ENCODE measurements around the gene OBSCN.

Gene OBSCN

DNA sequence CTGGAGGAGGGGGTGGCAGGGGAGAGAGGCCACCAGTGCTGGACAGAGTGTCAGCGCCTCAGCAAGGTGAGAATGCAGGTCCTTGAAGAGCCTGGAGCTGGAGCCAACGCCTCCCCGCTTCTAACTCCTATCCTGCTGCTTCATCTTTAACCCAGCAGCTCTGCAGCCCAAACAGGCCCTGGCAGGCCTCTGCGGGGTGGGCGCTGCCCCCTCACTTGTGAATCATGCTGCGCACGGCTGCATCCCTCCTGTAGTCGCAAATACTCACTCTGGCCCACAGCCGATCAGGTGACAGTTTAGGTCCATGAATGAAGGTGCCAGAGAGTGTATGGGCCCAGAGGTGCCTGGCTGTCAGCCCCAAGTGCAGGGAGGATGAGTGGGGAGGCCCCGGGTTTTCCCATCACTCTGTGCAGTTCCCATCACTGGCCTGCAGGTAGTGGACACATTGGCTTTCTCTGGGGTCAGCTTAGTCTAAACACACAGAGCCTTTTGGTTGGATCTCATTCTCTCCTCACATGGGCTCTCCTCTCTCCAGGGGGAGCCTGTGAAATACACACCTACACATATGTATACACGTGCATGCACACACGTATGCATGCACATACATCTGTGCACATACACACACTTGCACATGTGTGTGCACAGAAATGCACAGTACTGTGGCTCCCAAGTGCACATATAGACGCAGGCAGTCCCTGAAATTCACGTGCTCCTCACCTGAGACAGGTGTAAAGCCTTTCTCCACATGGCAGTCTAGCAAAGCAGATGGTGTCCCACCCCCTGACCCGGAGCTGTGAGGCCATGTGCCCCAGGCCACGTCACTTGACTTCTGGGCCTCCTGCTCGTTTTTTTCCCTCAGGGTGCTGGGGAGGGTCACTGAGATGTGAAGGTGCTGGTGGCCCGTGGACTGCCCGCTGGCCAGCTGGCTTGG, 146.8 kb downstream of the OBSCN start:
- no peak for DNase-seq (ENCODE audit: low read depth in 2 of 2)

DNA sequence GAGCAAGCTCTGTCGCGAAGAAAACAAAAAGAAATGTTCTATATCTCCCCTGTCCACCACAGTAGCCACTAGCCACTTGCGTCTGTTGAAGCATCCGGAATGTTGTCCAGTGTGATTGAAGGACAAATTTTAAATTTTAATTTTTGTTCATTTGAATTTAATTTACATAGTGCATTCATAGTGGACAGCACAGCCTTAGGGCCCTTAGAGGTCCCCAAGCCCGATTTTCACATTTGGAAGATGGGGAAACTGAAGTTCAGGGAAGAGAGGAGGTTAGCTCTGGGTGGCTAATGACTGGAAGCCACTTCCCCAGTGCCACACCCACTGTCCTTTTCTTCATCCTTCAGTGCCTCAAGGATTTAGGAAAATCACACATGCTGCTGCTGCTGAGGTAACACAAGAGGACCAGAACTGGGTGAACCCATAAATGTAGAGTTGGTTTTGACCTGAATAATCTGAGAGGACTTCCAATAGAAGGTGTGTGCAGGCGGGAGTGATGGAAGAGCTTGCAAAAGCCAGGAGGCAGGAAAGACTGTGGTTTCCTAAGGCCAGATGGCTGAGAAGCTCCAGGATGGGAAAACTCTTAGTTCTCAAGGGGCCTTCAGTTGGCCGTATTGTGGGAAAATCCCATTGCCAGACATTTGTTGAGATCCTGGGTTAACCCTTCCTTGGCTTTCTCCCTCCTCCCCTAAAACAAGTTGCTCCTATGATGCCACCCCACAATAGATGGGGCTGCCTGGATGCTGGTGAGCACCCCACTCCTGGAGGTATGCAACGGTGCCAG, 149.2 kb downstream of the OBSCN start:
- DNase-seq (ENCODE audit: low read depth in 2 of 2) = no peak

- DNase-seq (ENCODE audit: low read depth in 2 of 2) = no peak
Measured at GRCh38 chr1:228358039-228358763, 150.4 kb downstream of the OBSCN start.

- no peak for DNase-seq (ENCODE audit: low read depth in 2 of 2)
Measured at GRCh38 chr1:228358764-228359612, 151.1 kb downstream of the OBSCN start.

GRCh38 chr1:228359613-228360532, 152.0 kb downstream of the OBSCN start:
- no peak for DNase-seq (ENCODE audit: low read depth in 2 of 2)

GRCh38 chr1:228360533-228361313, 152.9 kb downstream of the OBSCN start:
- DNase-seq (ENCODE audit: low read depth in 2 of 2) = no peak

- no peak for DNase-seq (ENCODE audit: low read depth in 2 of 2)
Measured at GRCh38 chr1:228361314-228362140, 153.7 kb downstream of the OBSCN start.

- no peak for DNase-seq (ENCODE audit: low read depth in 2 of 2)
Measured at GRCh38 chr1:228362141-228362883, 154.5 kb downstream of the OBSCN start.

DNA sequence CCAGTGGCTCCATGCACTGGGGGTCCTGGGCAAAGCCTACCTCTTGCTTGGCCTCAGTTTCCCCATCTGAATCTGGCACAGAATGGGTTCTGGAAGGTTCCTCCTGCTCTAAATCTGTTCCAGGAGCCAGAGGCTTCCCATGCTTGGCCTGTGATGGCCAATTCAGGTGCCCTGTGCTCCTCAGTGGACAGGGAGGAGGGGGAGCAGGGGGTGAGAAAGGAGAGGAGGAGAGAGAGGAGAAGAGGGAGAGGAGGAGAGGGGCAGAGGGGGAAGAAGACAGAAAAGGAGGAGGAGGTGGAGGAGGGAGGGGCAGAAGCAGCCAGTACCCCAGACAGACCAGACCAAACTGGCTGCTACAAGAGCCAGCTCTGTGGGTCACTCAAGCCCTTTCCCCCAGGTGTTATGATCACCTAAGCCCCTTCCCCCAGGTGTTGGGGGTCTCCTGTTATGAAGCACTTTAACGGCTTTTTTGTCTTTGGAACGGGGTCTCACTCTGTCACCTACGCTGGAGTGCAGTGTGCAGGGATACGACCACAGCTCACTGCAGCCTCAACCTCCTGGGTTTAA, 155.1 kb downstream of the OBSCN start:
- DNase-seq (ENCODE audit: low read depth in 2 of 2) = no peak

GRCh38 chr1:228363686-228364067, 155.8 kb downstream of the OBSCN start:
- DNase-seq (ENCODE audit: low read depth in 2 of 2) = no peak

DNA sequence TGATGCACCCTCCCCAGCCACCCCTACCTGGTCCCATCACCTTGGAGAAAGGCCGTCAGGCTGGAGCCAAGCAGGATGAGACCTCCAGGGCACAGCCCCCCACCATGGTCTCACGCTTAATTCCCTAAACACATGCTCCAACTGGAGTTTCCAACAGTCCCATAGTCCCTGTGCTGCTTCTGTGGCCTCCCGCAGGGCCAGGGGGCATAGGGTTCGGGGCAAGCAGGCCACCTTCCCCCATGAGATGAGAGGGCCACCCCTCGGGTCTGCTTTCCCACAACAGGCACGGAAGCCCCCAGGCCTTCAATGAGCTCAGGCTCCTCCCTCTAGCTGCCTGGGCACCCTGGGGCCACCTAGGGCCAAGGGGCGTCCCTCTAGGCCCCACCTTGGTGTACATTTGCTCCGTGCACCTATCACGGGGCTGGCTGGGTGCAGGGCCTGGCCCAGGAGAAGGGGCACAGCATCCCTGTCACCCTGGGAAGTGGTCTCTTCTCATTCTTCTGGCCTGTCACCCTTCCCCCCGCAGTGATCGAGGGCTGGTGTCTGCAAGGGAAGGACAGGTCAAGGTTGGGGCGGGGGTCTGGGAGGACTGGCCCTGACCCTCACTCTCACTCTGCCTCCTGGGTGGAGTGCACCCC, 156.3 kb downstream of the OBSCN start:
- no peak for DNase-seq (ENCODE audit: low read depth in 2 of 2)

DNA sequence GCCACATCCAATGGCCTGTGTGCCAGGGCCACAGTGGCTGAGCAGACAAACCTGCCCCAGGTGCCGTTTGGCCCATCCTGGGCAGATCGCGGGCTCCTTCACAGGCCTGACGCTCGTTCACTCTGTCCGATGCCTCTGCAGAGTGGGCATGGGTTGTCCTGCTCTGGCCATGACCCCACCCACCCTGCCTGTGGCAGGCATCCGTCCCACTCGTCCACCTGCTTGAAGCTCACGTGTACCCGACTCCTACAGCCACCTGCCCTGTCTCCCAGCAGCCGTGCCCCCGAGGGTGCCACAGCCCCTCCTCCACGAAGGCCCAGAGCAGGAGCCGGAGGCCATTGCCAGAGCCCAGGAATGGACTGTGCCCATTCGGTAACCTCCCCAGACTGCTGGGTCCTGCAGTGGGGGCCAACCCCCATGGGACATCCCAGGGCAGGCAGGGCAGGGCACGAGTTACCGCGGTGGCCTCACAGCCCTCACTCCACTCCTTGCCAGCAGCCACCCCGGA, 156.9 kb downstream of the OBSCN start:
- DNase-seq (ENCODE audit: low read depth in 2 of 2) = no peak

- no peak for DNase-seq (ENCODE audit: low read depth in 2 of 2)
Measured at GRCh38 chr1:228365271-228366061, 157.6 kb downstream of the OBSCN start.

DNA sequence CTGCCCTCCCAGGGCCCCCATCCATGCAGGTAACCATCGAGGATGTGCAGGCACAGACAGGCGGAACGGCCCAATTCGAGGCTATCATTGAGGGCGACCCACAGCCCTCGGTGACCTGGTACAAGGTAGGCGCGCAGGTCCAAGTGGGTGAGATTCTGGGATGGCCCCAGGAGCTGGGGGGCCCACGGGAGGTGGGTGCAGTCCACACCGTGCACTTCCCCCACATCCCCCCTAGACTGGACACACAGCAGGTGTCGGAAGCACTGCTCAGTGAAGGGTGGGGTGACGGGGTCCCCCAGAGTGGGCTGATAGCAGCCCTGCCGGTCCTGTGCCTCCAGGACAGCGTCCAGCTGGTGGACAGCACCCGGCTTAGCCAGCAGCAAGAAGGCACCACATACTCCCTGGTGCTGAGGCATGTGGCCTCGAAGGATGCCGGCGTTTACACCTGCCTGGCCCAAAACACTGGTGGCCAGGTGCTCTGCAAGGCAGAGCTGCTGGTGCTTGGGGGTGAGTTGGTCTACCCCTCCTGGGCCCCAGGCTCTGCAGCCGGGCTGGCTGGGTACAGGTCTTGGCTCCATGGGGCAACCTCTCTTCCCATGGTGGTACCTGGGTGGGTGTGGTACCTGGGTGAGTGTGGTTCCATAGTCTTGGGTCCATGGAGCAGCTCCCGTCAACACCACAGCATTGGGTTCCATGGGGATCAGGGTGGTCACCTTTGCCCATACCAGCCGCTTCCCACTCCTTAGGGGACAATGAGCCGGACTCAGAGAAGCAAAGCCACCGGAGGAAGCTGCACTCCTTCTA, 158.4 kb downstream of the OBSCN start:
- no peak for DNase-seq (ENCODE audit: low read depth in 2 of 2)
